HEK293 (cell line): Measurements from ENCODE around the gene NRG2.

ENCODE experiments used
- CTCF ChIA-PET: fragments of 350-600 bp; formaldehyde crosslinking; extraction: SDS; loops from one replicate; lab custom pipeline; 2021; ENCODE audit warnings: antibody characterized with exemption; lab: Yijun Ruan, JAX
- POLR2A ChIA-PET: fragments of 300-600 bp; formaldehyde crosslinking; extraction: SDS; loops from one replicate; lab custom pipeline; 2020; ENCODE audit warnings: antibody characterized with exemption, inconsistent platforms; lab: Yijun Ruan, JAX
- H3K27ac ChIP-seq: fragments of 200-500 bp; sonication (Bioruptor generic); 2 replicates; pipeline ENCODE4 v1.5.1; 2014; ENCODE audit warnings: low read depth, low read length, control low read depth, inconsistent platforms; ENCODE audit errors: extremely low read depth
- H3K36me3 ChIP-seq, 2 experiments: fragments of 200-500 bp in 1 of 2; sonication (Bioruptor generic) in 1 of 2; 1 replicate in 1 of 2; 2 replicates in 1 of 2; pipeline ENCODE4 v1.5.1; 2014 to 2017; ENCODE audit warnings: inconsistent platforms in 2 of 2, low read length in 2 of 2; ENCODE audit not compliant: control insufficient read depth in 2 of 2, insufficient read depth in 1 of 2
- H3K4me1 ChIP-seq: fragments of 200-500 bp; sonication (Bioruptor generic); 2 replicates; pipeline ENCODE4 v1.5.1; 2014; ENCODE audit warnings: mild to moderate bottlenecking, low read length, inconsistent platforms; ENCODE audit not compliant: control insufficient read depth, insufficient read depth
- H3K4me3 ChIP-seq: 2 replicates; pipeline ENCODE4 v1.5.1; 2011; ENCODE audit warnings: low read depth, mild to moderate bottlenecking, control low read depth, low read length, moderate library complexity
- H3K9me3 ChIP-seq: fragments of 200-500 bp; sonication (Bioruptor generic); 2 replicates; pipeline ENCODE4 v1.5.1; 2014; ENCODE audit warnings: low read depth, low read length, inconsistent platforms; ENCODE audit not compliant: control insufficient read depth, insufficient read depth
- BCL11B ChIP-seq: fragments of 450-650 bp; formaldehyde crosslinking; IDR thresholded peaks from 2 replicates; pipeline ENCODE4 v1.5.1; 2016; ENCODE audit warnings: low read depth, missing biosample characterization, missing genetic modification characterization
- KLF7 ChIP-seq: fragments of 450-650 bp; formaldehyde crosslinking; IDR thresholded peaks from 2 replicates; pipeline ENCODE4 v1.5.1; 2016; ENCODE audit warnings: missing biosample characterization, missing genetic modification characterization, borderline replicate concordance
- OSR2 ChIP-seq: fragments of 450-650 bp; formaldehyde crosslinking; IDR thresholded peaks from 2 replicates; pipeline ENCODE4 v1.5.1; 2016; ENCODE audit warnings: missing biosample characterization, missing genetic modification characterization
- SCRT2 ChIP-seq: fragments of 450-650 bp; formaldehyde crosslinking; IDR thresholded peaks from 2 replicates; pipeline ENCODE4 v1.5.1; 2016; ENCODE audit warnings: missing biosample characterization, missing genetic modification characterization
- SP7 ChIP-seq: fragments of 450-650 bp; formaldehyde crosslinking; IDR thresholded peaks from 2 replicates; pipeline ENCODE4 v1.5.1; 2016; ENCODE audit warnings: missing biosample characterization, missing genetic modification characterization
- ZBTB48 ChIP-seq: fragments of 450-650 bp; formaldehyde crosslinking; IDR thresholded peaks from 2 replicates; pipeline ENCODE4 v1.5.1; 2016; ENCODE audit warnings: missing biosample characterization, missing genetic modification characterization
- ZNF114 ChIP-seq: fragments of 450-650 bp; formaldehyde crosslinking; IDR thresholded peaks from 2 replicates; pipeline ENCODE4 v1.5.0; 2017; ENCODE audit warnings: missing biosample characterization, missing genetic modification characterization
- ZNF184 ChIP-seq: fragments of 450-650 bp; IDR thresholded peaks from 2 replicates; pipeline ENCODE4 v1.5.1; 2018; ENCODE audit warnings: missing biosample characterization, mild to moderate bottlenecking, missing genetic modification characterization
- ZNF221 ChIP-seq: fragments of 450-650 bp; formaldehyde crosslinking; IDR thresholded peaks from 2 replicates; pipeline ENCODE4 v1.5.1; 2017; ENCODE audit warnings: missing biosample characterization, missing genetic modification characterization, borderline replicate concordance
- ZNF266 ChIP-seq: fragments of 450-650 bp; formaldehyde crosslinking; IDR thresholded peaks from 2 replicates; pipeline ENCODE4 v1.5.1; 2016; ENCODE audit warnings: missing biosample characterization, missing genetic modification characterization, low read depth
- ZNF391 ChIP-seq: fragments of 450-650 bp; formaldehyde crosslinking; IDR thresholded peaks from 2 replicates; pipeline ENCODE4 v1.5.1; 2016; ENCODE audit warnings: low read depth, missing biosample characterization, missing genetic modification characterization, borderline replicate concordance
- ZNF404 ChIP-seq: fragments of 450-650 bp; formaldehyde crosslinking; IDR thresholded peaks from 2 replicates; pipeline ENCODE4 v1.5.1; 2017; ENCODE audit warnings: missing biosample characterization, missing genetic modification characterization
- ZNF48 ChIP-seq: fragments of 450-650 bp; formaldehyde crosslinking; IDR thresholded peaks from 2 replicates; pipeline ENCODE4 v1.5.1; 2016; ENCODE audit warnings: missing biosample characterization, missing genetic modification characterization
- ZNF514 ChIP-seq: fragments of 450-650 bp; formaldehyde crosslinking; IDR thresholded peaks from 2 replicates; pipeline ENCODE4 v1.5.1; 2016; ENCODE audit warnings: missing biosample characterization, missing genetic modification characterization
- ZNF596 ChIP-seq: fragments of 450-650 bp; IDR thresholded peaks from 2 replicates; pipeline ENCODE4 v1.5.0; 2018; ENCODE audit warnings: missing biosample characterization, mild to moderate bottlenecking, missing genetic modification characterization, moderate library complexity
- ZNF600 ChIP-seq: fragments of 450-650 bp; formaldehyde crosslinking; IDR thresholded peaks from 2 replicates; pipeline ENCODE4 v1.5.1; 2016; ENCODE audit warnings: missing biosample characterization, missing genetic modification characterization
- ZNF626 ChIP-seq: fragments of 450-650 bp; sonication (Bioruptor Pico); formaldehyde crosslinking; IDR thresholded peaks from 2 replicates; pipeline ENCODE4 v1.5.1; 2018; ENCODE audit warnings: missing biosample characterization, missing genetic modification characterization, inconsistent platforms
- ZNF791 ChIP-seq: fragments of 450-650 bp; formaldehyde crosslinking; IDR thresholded peaks from 2 replicates; pipeline ENCODE4 v1.5.1; 2016; ENCODE audit warnings: missing biosample characterization, missing genetic modification characterization
- TF ChIP-seq, protein P1 (sequence below): fragments of 450-650 bp; formaldehyde crosslinking; IDR thresholded peaks from 2 replicates; pipeline ENCODE4 v1.5.1; 2016; ENCODE audit warnings: missing biosample characterization, missing genetic modification characterization
- TF ChIP-seq, protein P2 (sequence below): fragments of 450-650 bp; formaldehyde crosslinking; IDR thresholded peaks from 2 replicates; pipeline ENCODE4 v1.5.1; 2016; ENCODE audit warnings: missing biosample characterization, missing genetic modification characterization
- TF ChIP-seq, protein P3 (sequence below): fragments of 450-650 bp; formaldehyde crosslinking; IDR thresholded peaks from 2 replicates; pipeline ENCODE4 v1.5.1; 2016; ENCODE audit warnings: missing biosample characterization, missing genetic modification characterization
- TF ChIP-seq, protein P4 (sequence below): sonication (generic); formaldehyde crosslinking; IDR thresholded peaks from 2 replicates; pipeline ENCODE4 v1.8.1; 2022; ENCODE audit warnings: mild to moderate bottlenecking, moderate library complexity, missing genetic modification reagents
- TF ChIP-seq, protein P5 (sequence below): fragments of 450-650 bp; formaldehyde crosslinking; IDR thresholded peaks from 2 replicates; pipeline ENCODE4 v1.5.1; 2016; ENCODE audit warnings: missing biosample characterization, missing genetic modification characterization
- TF ChIP-seq, protein P6 (sequence below): fragments of 450-650 bp; formaldehyde crosslinking; IDR thresholded peaks from 2 replicates; pipeline ENCODE4 v1.5.1; 2017; ENCODE audit warnings: missing biosample characterization, missing genetic modification characterization

Gene NRG2

DNA sequence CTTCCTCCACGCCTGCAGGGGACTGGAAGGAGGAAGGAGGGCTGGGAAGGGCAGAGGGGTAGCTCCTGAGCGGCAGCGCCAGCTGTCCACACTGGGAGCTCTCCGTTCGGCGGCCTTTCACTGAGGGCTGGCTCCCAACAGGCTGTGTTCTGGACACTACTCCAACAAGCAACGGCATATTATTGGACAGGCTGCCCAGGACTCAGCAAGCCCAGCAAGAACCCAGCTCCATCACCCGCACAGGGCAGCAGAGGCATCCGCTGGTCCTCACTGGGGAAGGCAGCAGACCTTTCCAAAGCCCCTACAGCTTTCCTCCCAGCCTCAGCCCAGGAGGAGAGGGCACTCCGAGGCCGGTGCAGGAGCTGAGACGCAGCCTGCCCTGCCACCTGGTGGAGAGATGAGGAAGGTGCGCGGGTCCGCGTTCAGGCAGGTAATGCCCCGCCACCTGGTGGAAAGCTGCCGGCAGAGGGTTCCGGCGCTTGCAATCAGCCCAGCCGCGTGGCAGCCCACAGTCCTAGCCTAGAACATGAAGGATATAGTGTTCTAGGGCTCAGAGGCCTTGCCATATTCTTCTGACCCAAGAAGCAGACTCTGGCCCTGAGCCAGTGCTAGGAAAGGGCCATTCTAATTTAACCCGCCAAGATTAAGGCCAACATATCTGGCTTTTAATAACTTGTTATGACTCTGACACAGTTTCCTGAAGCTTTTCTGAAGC, 74.4 kb downstream of the NRG2 start (continued):
- TF ChIP-seq, protein P1, sequence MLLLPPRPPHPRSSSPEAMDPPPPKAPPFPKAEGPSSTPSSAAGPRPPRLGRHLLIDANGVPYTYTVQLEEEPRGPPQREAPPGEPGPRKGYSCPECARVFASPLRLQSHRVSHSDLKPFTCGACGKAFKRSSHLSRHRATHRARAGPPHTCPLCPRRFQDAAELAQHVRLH (tag by site-specific recombination): no peak
- TF ChIP-seq ZNF404: no peak
- peak; percentile 56; the same call in 1 of the 2 replicates for TF ChIP-seq SP7 (tag by site-specific recombination)
- TF ChIP-seq ZNF221 (tag by site-specific recombination): no peak
- TF ChIP-seq ZNF48 (tag by site-specific recombination): no peak
- peak; percentile 84 for TF ChIP-seq ZNF600 (tag by site-specific recombination)
- TF ChIP-seq, protein P2, sequence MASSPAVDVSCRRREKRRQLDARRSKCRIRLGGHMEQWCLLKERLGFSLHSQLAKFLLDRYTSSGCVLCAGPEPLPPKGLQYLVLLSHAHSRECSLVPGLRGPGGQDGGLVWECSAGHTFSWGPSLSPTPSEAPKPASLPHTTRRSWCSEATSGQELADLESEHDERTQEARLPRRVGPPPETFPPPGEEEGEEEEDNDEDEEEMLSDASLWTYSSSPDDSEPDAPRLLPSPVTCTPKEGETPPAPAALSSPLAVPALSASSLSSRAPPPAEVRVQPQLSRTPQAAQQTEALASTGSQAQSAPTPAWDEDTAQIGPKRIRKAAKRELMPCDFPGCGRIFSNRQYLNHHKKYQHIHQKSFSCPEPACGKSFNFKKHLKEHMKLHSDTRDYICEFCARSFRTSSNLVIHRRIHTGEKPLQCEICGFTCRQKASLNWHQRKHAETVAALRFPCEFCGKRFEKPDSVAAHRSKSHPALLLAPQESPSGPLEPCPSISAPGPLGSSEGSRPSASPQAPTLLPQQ (tag by site-specific recombination): peak; percentile 61; the same call in 1 of the 2 replicates
- no peak for TF ChIP-seq ZNF514
- TF ChIP-seq ZBTB48: 0 out of 2 replicates have a peak, but pooled peaks have one; percentile 20
- peak; percentile 84; the same call in 1 of the 2 replicates for TF ChIP-seq ZNF391 (tag by site-specific recombination)
- no peak for TF ChIP-seq ZNF626 (tag by site-specific recombination)
- no peak for TF ChIP-seq OSR2 (tag by site-specific recombination)
- no peak for TF ChIP-seq BCL11B (tag by site-specific recombination)
- TF ChIP-seq, protein P3, sequence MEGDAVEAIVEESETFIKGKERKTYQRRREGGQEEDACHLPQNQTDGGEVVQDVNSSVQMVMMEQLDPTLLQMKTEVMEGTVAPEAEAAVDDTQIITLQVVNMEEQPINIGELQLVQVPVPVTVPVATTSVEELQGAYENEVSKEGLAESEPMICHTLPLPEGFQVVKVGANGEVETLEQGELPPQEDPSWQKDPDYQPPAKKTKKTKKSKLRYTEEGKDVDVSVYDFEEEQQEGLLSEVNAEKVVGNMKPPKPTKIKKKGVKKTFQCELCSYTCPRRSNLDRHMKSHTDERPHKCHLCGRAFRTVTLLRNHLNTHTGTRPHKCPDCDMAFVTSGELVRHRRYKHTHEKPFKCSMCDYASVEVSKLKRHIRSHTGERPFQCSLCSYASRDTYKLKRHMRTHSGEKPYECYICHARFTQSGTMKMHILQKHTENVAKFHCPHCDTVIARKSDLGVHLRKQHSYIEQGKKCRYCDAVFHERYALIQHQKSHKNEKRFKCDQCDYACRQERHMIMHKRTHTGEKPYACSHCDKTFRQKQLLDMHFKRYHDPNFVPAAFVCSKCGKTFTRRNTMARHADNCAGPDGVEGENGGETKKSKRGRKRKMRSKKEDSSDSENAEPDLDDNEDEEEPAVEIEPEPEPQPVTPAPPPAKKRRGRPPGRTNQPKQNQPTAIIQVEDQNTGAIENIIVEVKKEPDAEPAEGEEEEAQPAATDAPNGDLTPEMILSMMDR (tag by site-specific recombination): peak; percentile 100
- TF ChIP-seq, protein P4, sequence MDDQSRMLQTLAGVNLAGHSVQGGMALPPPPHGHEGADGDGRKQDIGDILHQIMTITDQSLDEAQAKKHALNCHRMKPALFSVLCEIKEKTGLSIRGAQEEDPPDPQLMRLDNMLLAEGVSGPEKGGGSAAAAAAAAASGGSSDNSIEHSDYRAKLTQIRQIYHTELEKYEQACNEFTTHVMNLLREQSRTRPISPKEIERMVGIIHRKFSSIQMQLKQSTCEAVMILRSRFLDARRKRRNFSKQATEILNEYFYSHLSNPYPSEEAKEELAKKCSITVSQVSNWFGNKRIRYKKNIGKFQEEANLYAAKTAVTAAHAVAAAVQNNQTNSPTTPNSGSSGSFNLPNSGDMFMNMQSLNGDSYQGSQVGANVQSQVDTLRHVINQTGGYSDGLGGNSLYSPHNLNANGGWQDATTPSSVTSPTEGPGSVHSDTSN (CRISPR knock-in tag): peak; percentile 74; the same call in 1 of the 2 replicates

DNA sequence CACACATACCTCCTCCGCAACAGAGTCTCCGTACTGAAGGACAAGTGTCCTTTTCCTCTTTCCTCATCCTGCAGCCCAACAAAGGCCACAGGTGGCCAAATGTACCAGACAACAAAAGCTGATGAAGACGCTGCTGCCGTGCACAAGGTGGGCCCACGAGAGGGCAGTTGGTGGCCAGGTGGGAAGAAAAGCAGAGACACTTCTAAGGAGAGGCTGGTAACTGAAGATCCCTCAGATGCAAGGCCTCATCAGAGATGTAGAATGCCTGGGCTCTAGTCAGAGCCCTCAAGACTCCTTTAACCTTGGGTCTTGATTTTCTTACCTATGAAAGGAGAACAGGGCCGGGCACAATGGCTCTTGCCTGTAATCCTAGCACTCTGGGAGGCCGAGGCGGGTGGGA, 75.7 kb downstream of the NRG2 start:
- Histone ChIP-seq H3K4me1 (no peaks in the 10 kb centered on the region; the same call in 1 of the 2 replicates), H3K9me3 (no peaks in the 10 kb centered on the region), H3K27ac (no peak overlapping the region), H3K36me3 (no peaks in the 10 kb centered on the region), H3K4me3 (no peak overlapping the region)
- POLR2A ChIA-PET: no interaction called here
- CTCF ChIA-PET: interaction anchor here (0.8 to 7.8 kb wide), 20 partner anchors 9 to 334 kb away, joined by 3 to 214 read pairs (median 21); no protein-coding TSS in a partner anchor
- TF ChIP-seq SCRT2 (tag by site-specific recombination): peak; percentile 38
- TF ChIP-seq, protein P5, sequence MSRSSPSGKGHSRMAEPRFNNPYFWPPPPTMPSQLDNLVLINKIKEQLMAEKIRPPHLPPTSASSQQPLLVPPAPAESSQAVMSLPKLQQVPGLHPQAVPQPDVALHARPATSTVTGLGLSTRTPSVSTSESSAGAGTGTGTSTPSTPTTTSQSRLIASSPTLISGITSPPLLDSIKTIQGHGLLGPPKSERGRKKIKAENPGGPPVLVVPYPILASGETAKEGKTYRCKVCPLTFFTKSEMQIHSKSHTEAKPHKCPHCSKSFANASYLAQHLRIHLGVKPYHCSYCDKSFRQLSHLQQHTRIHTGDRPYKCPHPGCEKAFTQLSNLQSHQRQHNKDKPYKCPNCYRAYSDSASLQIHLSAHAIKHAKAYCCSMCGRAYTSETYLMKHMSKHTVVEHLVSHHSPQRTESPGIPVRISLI (tag by site-specific recombination): no peak
- no peak for TF ChIP-seq ZNF114
- TF ChIP-seq ZNF596: no peak
- TF ChIP-seq ZNF791 (tag by site-specific recombination): no peak
- TF ChIP-seq, protein P6, sequence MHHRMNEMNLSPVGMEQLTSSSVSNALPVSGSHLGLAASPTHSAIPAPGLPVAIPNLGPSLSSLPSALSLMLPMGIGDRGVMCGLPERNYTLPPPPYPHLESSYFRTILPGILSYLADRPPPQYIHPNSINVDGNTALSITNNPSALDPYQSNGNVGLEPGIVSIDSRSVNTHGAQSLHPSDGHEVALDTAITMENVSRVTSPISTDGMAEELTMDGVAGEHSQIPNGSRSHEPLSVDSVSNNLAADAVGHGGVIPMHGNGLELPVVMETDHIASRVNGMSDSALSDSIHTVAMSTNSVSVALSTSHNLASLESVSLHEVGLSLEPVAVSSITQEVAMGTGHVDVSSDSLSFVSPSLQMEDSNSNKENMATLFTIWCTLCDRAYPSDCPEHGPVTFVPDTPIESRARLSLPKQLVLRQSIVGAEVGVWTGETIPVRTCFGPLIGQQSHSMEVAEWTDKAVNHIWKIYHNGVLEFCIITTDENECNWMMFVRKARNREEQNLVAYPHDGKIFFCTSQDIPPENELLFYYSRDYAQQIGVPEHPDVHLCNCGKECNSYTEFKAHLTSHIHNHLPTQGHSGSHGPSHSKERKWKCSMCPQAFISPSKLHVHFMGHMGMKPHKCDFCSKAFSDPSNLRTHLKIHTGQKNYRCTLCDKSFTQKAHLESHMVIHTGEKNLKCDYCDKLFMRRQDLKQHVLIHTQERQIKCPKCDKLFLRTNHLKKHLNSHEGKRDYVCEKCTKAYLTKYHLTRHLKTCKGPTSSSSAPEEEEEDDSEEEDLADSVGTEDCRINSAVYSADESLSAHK (tag by site-specific recombination): no peak
- no peak for TF ChIP-seq KLF7 (tag by site-specific recombination)
- no peak for TF ChIP-seq ZNF266 (tag by site-specific recombination)
- TF ChIP-seq ZNF184 (tag by site-specific recombination): no peak
- TF ChIP-seq, all 188 proteins: peak for 1
